CD4-positive, alpha-beta T cell treated with Interleukin-1 beta for 1 hour (primary cell): ENCODE measurements around the gene CDKN2A.

Experiments used
- DNase-seq, 2 donors: peaks; one replicate each; pipeline ENCODE4 v3.0.0-alpha.2; 2020 to 2022

Gene CDKN2A

GRCh38 chr9:21936161-21936560 lies 58.0 kb downstream of the CDKN2A start:
- no peak for DNase-seq

DNA sequence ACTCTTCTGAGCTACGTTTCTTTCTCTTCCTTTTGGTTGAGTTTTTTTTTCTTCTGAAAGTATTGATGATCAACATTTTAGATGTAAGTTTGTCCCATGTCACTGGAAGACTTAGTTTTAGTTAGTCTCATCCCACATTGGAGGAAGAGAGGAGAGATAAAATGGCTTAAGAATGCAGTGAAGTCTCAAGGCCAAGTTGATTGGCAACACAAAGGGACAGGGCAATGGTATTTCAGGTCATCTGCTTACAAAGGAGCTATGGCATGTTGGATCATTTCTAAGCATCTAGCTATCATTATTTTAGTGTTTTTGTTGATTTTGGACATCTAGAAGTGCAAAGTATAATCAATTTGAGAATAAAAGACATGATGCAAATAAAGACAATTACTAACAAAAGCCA lies 58.6 kb downstream of the CDKN2A start:
- no peak for DNase-seq

GRCh38 chr9:21933865-21934264 lies 60.3 kb downstream of the CDKN2A start:
- DNase-seq, result no peak

- DNase-seq, result no peak
These were observed 60.9 kb downstream of the CDKN2A start for GRCh38 chr9:21933281-21933680.

DNA sequence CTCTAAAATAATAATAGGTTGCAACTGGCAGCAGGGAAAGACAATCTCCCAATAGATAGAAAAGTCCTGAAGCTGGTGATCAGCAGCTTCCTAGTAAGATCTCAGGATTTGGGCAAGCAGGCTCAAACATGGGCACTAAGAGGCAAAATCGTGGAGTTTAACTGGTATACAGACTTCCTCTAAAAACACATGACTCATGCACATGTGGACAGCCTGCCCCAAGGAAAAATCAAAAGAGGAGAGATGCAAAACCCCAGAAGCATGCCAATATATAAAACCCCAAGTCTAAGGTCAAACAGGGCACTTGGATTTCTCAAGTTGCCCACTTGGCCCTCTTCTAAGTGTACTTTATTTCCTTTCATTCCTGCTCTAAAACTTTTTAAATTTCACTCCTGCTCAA lies 62.8 kb downstream of the CDKN2A start:
- DNase-seq, result no peak

DNA sequence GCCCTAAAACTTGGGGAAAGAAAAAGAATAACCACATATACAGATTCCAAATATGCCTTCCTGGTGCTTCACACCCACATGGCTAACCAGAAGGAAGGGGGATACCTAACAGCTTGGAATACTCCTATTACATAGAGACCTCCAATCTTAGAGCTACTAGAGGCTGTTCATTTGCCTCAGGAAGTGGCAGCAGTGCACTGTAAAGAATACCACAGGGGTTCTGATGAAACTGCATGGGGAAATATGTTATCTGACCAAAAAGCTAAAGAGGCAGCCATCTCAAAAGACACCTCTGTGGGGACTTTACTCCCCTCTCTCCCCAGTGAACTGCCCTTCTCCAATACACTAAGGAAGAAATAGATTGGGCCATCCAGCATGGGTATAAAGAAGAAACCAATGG lies 66.4 kb downstream of the CDKN2A start:
- no peak for DNase-seq

- DNase-seq, result no peak
These were observed 70.5 kb downstream of the CDKN2A start for GRCh38 chr9:21923694-21924093.

- peak in 1 of 2 donors; percentile 63 for DNase-seq
These were observed 74.5 kb downstream of the CDKN2A start for GRCh38 chr9:21919377-21920362.
